Measurements from ENCODE around the gene ATE1.

The ATE1 gene

GRCh38 chr10:121774813-121775212 is 153.0 kb downstream of the ATE1 start:
- no peak for DNase-seq (ENCODE audit: low spot score)
- TF ChIP-seq CTCF (IDR thresholded peaks at IDR 0.05; ENCODE audit: borderline replicate concordance, control extremely low read depth, extremely low read depth, insufficient read depth, missing control alignments), result no peak
- in situ Hi-C loops (cut with MboI; ENCODE audit: low sequenced_read_pairs, unreplicated experiment), result no loop called here

GRCh38 chr10:121774404-121774803 is 153.4 kb downstream of the ATE1 start:
- in situ Hi-C loops (cut with MboI; ENCODE audit: low sequenced_read_pairs, unreplicated experiment), result no loop called here
- TF ChIP-seq CTCF (IDR thresholded peaks at IDR 0.05; ENCODE audit: borderline replicate concordance, control extremely low read depth, extremely low read depth, insufficient read depth, missing control alignments), result no peak
- DNase-seq (ENCODE audit: low spot score), result no peak

- in situ Hi-C loops (cut with MboI; ENCODE audit: low sequenced_read_pairs, unreplicated experiment), result no loop called here
- no peak for TF ChIP-seq CTCF (IDR thresholded peaks at IDR 0.05; ENCODE audit: borderline replicate concordance, control extremely low read depth, extremely low read depth, insufficient read depth, missing control alignments)
- DNase-seq (ENCODE audit: low spot score), result no peak
Measured at GRCh38 chr10:121772884-121773283, 154.9 kb downstream of the ATE1 start.

- DNase-seq (ENCODE audit: low spot score), result no peak
- no peak for TF ChIP-seq CTCF (IDR thresholded peaks at IDR 0.05; ENCODE audit: borderline replicate concordance, control extremely low read depth, extremely low read depth, insufficient read depth, missing control alignments)
- in situ Hi-C loops (cut with MboI; ENCODE audit: low sequenced_read_pairs, unreplicated experiment), result no loop called here
Measured at GRCh38 chr10:121772406-121772805, 155.4 kb downstream of the ATE1 start.

GRCh38 chr10:121771966-121772365 is 155.9 kb downstream of the ATE1 start:
- no peak for DNase-seq (ENCODE audit: low spot score)
- in situ Hi-C loops (cut with MboI; ENCODE audit: low sequenced_read_pairs, unreplicated experiment), result no loop called here
- no peak for TF ChIP-seq CTCF (IDR thresholded peaks at IDR 0.05; ENCODE audit: borderline replicate concordance, control extremely low read depth, extremely low read depth, insufficient read depth, missing control alignments)

- no peak for DNase-seq (ENCODE audit: low spot score)
- TF ChIP-seq CTCF (IDR thresholded peaks at IDR 0.05; ENCODE audit: borderline replicate concordance, control extremely low read depth, extremely low read depth, insufficient read depth, missing control alignments), result no peak
- in situ Hi-C loops (cut with MboI; ENCODE audit: low sequenced_read_pairs, unreplicated experiment), result no loop called here
Measured at GRCh38 chr10:121766426-121766825, 161.4 kb downstream of the ATE1 start.

- no peak for TF ChIP-seq CTCF (IDR thresholded peaks at IDR 0.05; ENCODE audit: borderline replicate concordance, control extremely low read depth, extremely low read depth, insufficient read depth, missing control alignments)
- no peak for DNase-seq (ENCODE audit: low spot score)
- in situ Hi-C loops (cut with MboI; ENCODE audit: low sequenced_read_pairs, unreplicated experiment), result no loop called here
Measured at GRCh38 chr10:121765204-121765603, 162.6 kb downstream of the ATE1 start.

Measured in GM13976 (cell line).